Measurements from ENCODE around the gene TOR1B.

The TOR1B gene

DNA sequence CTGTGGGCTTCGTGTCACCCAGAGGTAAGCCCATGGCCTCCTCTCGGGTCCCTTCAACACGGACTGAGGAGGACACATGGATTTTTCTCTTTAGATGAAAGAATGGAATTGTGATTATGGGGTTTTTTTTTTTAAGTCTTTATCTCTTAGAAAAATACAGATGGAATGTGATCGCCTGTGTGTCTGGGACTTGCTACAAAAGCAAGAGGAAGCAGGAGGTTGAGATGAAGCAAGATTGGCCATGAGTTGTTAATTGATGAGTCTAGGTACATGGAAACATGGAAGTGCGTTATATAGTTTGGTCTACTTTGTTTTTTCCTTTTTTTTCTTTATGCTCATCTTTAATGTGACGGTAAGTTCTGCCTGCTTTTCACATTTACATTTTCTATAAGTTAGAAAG lies 46.9 kb downstream of the TOR1B start:
- FAIRE-seq: no peak

- FAIRE-seq: no peak
Observed at GRCh38 chr9:129850821-129851550, 48.0 kb downstream of the TOR1B start.

DNA sequence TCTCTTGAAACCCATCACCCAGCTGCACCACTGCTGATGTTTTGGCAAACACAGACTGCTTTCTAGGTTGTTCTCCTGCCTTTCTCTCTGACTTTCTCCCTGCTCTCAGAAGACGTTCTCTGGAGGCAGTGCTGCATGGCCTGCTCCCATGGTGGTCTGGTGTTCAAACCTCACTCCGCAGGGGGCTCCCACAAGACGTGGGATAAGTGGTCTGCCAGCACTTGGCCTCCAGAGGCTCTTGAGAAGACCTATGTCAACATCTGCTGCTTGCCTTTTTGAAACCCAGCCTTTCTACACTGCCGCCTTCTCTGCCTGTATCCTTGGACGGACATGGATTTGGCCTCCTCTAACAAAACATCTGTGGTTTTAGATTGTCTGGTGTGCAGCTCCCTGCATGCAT lies 48.8 kb downstream of the TOR1B start:
- FAIRE-seq: no peak

DNA sequence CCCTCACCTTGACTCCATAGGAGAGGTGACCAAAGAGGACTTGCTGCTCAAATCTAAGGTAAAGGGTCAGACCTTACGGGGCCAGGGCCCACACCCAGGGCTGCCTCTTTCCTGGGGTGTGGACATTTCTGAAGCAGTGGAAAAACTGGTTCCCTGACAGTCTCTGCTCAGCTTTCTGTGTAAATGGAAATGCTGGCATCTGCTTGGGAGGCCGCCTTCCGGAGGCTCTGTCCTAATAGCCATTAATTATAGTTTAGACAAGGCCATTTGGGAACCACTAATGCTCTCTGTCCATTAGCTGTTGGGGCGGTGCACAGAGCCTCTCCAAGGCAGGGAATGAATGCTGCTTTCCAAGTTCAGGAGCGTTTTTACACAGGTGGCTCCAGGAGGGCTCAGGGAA lies 49.6 kb downstream of the TOR1B start:
- FAIRE-seq: no peak

DNA sequence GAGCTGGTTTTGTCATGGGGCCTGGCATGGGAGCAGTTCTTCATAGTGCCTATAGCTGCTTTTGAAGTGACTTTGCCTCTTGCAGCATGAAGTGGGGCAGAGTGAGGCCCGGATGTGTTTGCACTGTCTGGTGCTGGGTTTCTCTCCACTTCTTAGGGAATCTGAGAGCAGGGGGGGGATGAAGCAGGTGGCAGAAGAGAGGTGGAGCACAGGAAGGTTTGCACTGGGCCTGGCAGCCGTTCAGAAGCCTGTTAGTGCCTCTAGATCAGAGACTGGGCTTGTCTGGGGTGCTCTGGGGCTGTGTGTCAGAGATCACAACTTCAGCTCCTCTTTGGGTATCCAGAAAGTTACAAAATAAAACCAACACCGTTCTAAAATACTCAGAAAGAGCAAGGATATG lies 50.6 kb downstream of the TOR1B start:
- no peak for FAIRE-seq

- no peak for FAIRE-seq
Observed at GRCh38 chr9:129854588-129855110, 51.7 kb downstream of the TOR1B start.

GRCh38 chr9:129857207-129857606 lies 54.2 kb downstream of the TOR1B start:
- no peak for FAIRE-seq

DNA sequence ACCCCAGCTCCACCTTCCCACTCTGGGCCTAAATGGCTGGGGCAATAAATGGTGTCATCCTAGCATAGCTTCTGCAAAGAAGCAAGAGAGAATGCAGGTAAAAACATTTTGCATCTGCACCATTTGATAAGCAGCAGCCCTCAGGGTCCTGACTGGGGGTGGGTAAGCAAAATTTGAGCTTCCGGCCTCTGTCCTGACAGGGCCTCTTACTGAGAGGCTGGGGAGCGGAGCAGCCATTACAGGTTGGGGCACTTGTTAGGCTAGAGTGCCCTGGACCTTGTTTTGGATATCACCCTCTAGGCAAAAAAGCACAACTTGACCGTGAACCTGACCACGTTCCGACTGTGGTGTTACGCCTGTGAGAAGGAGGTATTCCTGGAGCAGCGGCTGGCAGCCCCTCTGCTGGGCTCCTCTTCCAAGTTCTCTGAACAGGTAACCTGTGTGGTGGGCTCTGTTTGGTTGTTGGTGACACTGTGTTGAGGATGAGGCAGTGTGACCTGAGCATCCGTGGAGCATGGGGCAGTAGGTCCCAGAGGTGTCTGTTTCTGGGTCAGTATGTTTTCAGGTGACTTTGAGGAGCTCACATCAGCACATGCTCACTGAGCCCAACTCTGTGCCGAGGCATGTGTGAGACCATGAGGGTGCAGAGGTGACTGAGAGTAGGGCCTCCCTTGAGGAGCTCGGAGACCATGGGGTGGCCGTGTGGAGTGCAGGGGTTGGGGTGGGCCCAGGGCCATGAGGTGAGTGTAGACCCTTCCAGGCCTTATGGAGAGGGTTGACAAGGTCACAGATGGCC lies 55.4 kb downstream of the TOR1B start:
- FAIRE-seq: no peak

Measured in colon (tissue), 2 donors.